B cell (primary cell): ENCODE measurements around the gene ARHGAP15. TPM values are rescaled to one million over a fixed set of nuclear protein-coding genes. Genes with fewer than 3 reads are reported as not detected.

ENCODE experiments used
- ATAC-seq: fragments of 200-7000 bp; cut with Tn5 transposase; one replicate; pipeline ENCODE4 v1.10.0; 2021; ENCODE audit warnings: low read depth, mild to moderate bottlenecking, moderate number of reproducible peaks, moderate library complexity
- CTCF ChIA-PET: fragments of 350-600 bp; sonication (Branson Sonifier 250); formaldehyde crosslinking; loops from one replicate; lab custom pipeline; 2021; ENCODE audit warnings: antibody characterized with exemption, inconsistent platforms; lab: Charles Lee
- POLR2A ChIA-PET: fragments of 350-600 bp; sonication (Branson Sonifier 250); formaldehyde crosslinking; loops from one replicate; lab custom pipeline; 2021; ENCODE audit warnings: antibody characterized with exemption; lab: Charles Lee
- DNase-seq: peaks from one replicate; pipeline ENCODE4 v3.0.0; 2013
- H2AFZ ChIP-seq: 2 replicates; pipeline ENCODE4 v1.6.1; 2012; ENCODE audit warnings: mild to moderate bottlenecking, low read depth, low read length; ENCODE audit not compliant: insufficient read depth, poor library complexity, severe bottlenecking
- H3K27ac ChIP-seq, 2 donors: 1 replicate in 1 of 2; 2 replicates in 1 of 2; pipeline ENCODE4 v1.5.1; 2012 to 2013; ENCODE audit warnings: low read length in 2 of 2, mild to moderate bottlenecking in 2 of 2, moderate library complexity in 1 of 2
- H3K27me3 ChIP-seq, 4 experiments: fragments of 200-600 bp in 1 of 4; sonication (generic) in 1 of 4; replicated peaks in 1 of 4; 1 replicate in 2 of 4; 2 replicates in 2 of 4; pipeline versions ENCODE4 v1.6.1 to v1.7.0; 2013 to 2016; ENCODE audit warnings: low read length in 3 of 4, mild to moderate bottlenecking in 2 of 4, mixed read lengths in 1 of 4, moderate library complexity in 1 of 4; ENCODE audit not compliant: insufficient read depth in 4 of 4, control insufficient read depth in 3 of 4; ENCODE audit errors: control extremely low read depth in 1 of 4
- H3K36me3 ChIP-seq, 2 experiments: replicated peaks in 1 of 2; 1 replicate in 1 of 2; 2 replicates in 1 of 2; pipeline versions ENCODE4 v1.6.1 to v1.7.1; 2013; ENCODE audit warnings: low read length in 1 of 2; ENCODE audit not compliant: insufficient read depth in 2 of 2, control insufficient read depth in 1 of 2; ENCODE audit errors: control extremely low read depth in 1 of 2, extremely low read depth in 1 of 2
- H3K4me1 ChIP-seq, 2 donors: fragments of 200-600 bp in 1 of 2; sonication (generic) in 1 of 2; 1 replicate in 1 of 2; 2 replicates in 1 of 2; pipeline versions ENCODE4 v1.5.1 to v1.6.1; 2013 to 2017; ENCODE audit warnings: low read length in 2 of 2; ENCODE audit not compliant: control insufficient read depth in 2 of 2, insufficient read depth in 2 of 2
- H3K4me2 ChIP-seq: replicated peaks from 2 replicates; pipeline ENCODE3; 2012; ENCODE audit warnings: mild to moderate bottlenecking, low read depth, low read length; ENCODE audit not compliant: poor library complexity, severe bottlenecking
- H3K4me3 ChIP-seq, 5 experiments: fragments of 200-600 bp in 1 of 5; sonication (generic) in 1 of 5; 1 replicate in 3 of 5; 2 replicates in 2 of 5; pipeline versions ENCODE4 v1.5.1 to v1.7.0; 2011 to 2016; ENCODE audit warnings: low read length in 4 of 5, mild to moderate bottlenecking in 4 of 5, low read depth in 2 of 5, control low read depth in 1 of 5, moderate library complexity in 1 of 5; ENCODE audit not compliant: insufficient read depth in 1 of 5; ENCODE audit errors: control extremely low read depth in 1 of 5, extremely low read depth in 1 of 5
- H3K79me2 ChIP-seq: fragments of 200-600 bp; sonication (generic); one replicate; pipeline ENCODE4 v1.6.0; 2016; ENCODE audit warnings: low read length; ENCODE audit not compliant: control insufficient read depth, insufficient read depth
- H3K9ac ChIP-seq: fragments of 200-600 bp; sonication (generic); 2 replicates; pipeline ENCODE4 v1.6.1; 2017; ENCODE audit warnings: mild to moderate bottlenecking, low read length, moderate library complexity
- H3K9me3 ChIP-seq, 3 donors: one replicate each; pipeline versions ENCODE4 v1.6.1 to v1.7.1; 2013; ENCODE audit warnings: low read length in 2 of 3; ENCODE audit not compliant: control insufficient read depth in 2 of 3, insufficient read depth in 1 of 3; ENCODE audit errors: control extremely low read depth in 1 of 3
- H4K20me1 ChIP-seq: 2 replicates; pipeline ENCODE4 v1.6.0; 2012; ENCODE audit warnings: mild to moderate bottlenecking, low read length; ENCODE audit not compliant: insufficient read depth, control insufficient read depth, poor library complexity, severe bottlenecking
- H3K27ac Mint-ChIP-seq: one replicate; pipeline ENCODE4 v1.8.0; 2021; ENCODE audit warnings: mixed read lengths
- H3K27me3 Mint-ChIP-seq: one replicate; pipeline ENCODE4 v1.8.0; 2021; ENCODE audit warnings: mixed read lengths
- H3K4me1 Mint-ChIP-seq: one replicate; pipeline ENCODE4 v1.8.0; 2021; ENCODE audit warnings: mixed read lengths
- H3K4me3 Mint-ChIP-seq: one replicate; pipeline ENCODE4 v1.8.0; 2021; ENCODE audit warnings: mixed read lengths
- H3K9me3 Mint-ChIP-seq: one replicate; pipeline ENCODE4 v1.8.0; 2022; ENCODE audit warnings: mixed read lengths; ENCODE audit not compliant: insufficient read depth
- EZH2 ChIP-seq: IDR thresholded peaks from 2 replicates; pipeline ENCODE4 v1.6.1; 2012; ENCODE audit warnings: borderline replicate concordance, low read depth, mild to moderate bottlenecking, moderate library complexity, low read length; ENCODE audit not compliant: insufficient read depth, poor library complexity, severe bottlenecking
- WGBS: methylation state at CpG from one replicate; pipeline ENCODE4 v1.1.5; 2013; ENCODE audit warnings: missing lambda C conversion rate; ENCODE audit not compliant: insufficient coverage; 5-methylcytosine and 5-hydroxymethylcytosine counted together
- intact Hi-C: fragments of 100-400 bp; cut with micrococcal nuclease; formaldehyde crosslinking; loops from one replicate; pipeline ENCODE4 v1.10.0; 2022
- polyA plus RNA-seq: library from polyadenylated mRNA; depleted of rRNA; stranded (reverse); fragments of >200 nt; gene quantifications from 2 replicates; pipeline ENCODE4 v1.2.3, GENCODE V29; 2012
- total RNA-seq, 2 donors: library from RNA; stranded (reverse); fragments of 120-200 nt in 1 of 2; gene quantifications; 1 replicate in 1 of 2; 2 replicates in 1 of 2; pipeline versions ENCODE4 v1.2.3 to v1.2.4, GENCODE V29; 2013 to 2022
- TF ChIP-seq, protein P1 (sequence below): fragments of 200-600 bp; IDR thresholded peaks from one replicate; pipeline ENCODE4 v1.8.0; 2022; ENCODE audit warnings: antibody characterized with exemption, mild to moderate bottlenecking

ARHGAP15 gene
- total and polyA plus RNA-seq, 2 donors (not counting 1 experiment from before 2014, with no cell fraction given) = 58.6 to 187 TPM

DNA sequence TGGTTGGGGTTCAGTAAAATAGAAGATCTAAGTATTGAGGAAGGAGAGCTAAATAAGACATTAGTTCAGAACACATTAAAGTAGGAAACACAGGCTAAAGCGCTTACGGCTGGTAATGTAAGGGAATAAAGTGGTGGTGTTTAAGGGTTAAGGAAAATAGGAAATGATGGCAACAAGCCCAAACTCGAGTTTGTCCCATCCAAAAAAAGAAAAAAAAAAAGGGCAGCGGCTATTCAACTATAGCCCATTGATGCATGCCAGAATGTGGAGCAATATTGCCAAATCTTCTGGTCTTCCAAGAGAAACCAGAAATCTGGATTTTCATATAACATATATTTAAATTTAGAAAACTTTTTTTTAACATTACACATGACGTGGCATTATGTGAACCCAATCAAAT lies 161.0 kb downstream of the ARHGAP15 start:
- intact Hi-C loops = no loop called here
- peaks cover 42% of the 10 kb centered on the region for H3K79me2 ChIP-seq
- Mint-ChIP-seq H3K4me3 (no peak overlapping the region), H3K27ac (no peak overlapping the region), H3K9me3 (no peaks in the 10 kb centered on the region), H3K27me3 (no peaks in the 10 kb centered on the region), H3K4me1 (peaks cover 18% of the 10 kb centered on the region)
- POLR2A ChIA-PET = no interaction called here
- H3K36me3 ChIP-seq = peaks cover 4 to 17% of the 10 kb centered on the region in 2 experiments
- H3K27ac ChIP-seq = no peak overlapping the region
- TF ChIP-seq, protein P1, sequence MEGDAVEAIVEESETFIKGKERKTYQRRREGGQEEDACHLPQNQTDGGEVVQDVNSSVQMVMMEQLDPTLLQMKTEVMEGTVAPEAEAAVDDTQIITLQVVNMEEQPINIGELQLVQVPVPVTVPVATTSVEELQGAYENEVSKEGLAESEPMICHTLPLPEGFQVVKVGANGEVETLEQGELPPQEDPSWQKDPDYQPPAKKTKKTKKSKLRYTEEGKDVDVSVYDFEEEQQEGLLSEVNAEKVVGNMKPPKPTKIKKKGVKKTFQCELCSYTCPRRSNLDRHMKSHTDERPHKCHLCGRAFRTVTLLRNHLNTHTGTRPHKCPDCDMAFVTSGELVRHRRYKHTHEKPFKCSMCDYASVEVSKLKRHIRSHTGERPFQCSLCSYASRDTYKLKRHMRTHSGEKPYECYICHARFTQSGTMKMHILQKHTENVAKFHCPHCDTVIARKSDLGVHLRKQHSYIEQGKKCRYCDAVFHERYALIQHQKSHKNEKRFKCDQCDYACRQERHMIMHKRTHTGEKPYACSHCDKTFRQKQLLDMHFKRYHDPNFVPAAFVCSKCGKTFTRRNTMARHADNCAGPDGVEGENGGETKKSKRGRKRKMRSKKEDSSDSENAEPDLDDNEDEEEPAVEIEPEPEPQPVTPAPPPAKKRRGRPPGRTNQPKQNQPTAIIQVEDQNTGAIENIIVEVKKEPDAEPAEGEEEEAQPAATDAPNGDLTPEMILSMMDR = no peak
- TF ChIP-seq EZH2 = no peak
- peaks cover 24% of the 10 kb centered on the region for H4K20me1 ChIP-seq
- ATAC-seq = no peak
- WGBS = 75% methylated on average over 3 of the region's 5 CpGs
- no peaks in the 10 kb centered on the region for H3K4me1 ChIP-seq
- CTCF ChIA-PET = interaction anchor here (1.0 to 2.5 kb wide), 3 partner anchors 9 to 179 kb away, joined by 3 to 12 read pairs (median 3); no protein-coding TSS in a partner anchor
- H3K4me2 ChIP-seq = no peak overlapping the region
- no peak for DNase-seq
- no peaks in the 10 kb centered on the region for H3K27me3 ChIP-seq
- H3K4me3 ChIP-seq = no peak overlapping the region
- H3K9me3 ChIP-seq = no peaks in the 10 kb centered on the region
- H3K9ac ChIP-seq = no peak overlapping the region
- no peak overlapping the region for H2AFZ ChIP-seq

- Histone ChIP-seq H3K9me3 (no peaks in the 10 kb centered on the region), H3K36me3 (peaks cover 12 to 21% of the 10 kb centered on the region in 2 experiments), H3K9ac (no peak overlapping the region), H3K27ac (no peak overlapping the region), H3K27me3 (no peaks in the 10 kb centered on the region), H3K4me2 (no peak overlapping the region), H3K4me1 (no peaks in the 10 kb centered on the region), H2AFZ (no peak overlapping the region), H4K20me1 (peaks cover 21% of the 10 kb centered on the region), H3K79me2 (peaks cover 41% of the 10 kb centered on the region), H3K4me3 (no peak overlapping the region)
- no peak overlapping the region for H3K27ac Mint-ChIP-seq
- CTCF ChIA-PET = no interaction called here
- DNase-seq (no peak), ATAC-seq (no peak)
- H3K4me1 Mint-ChIP-seq = peaks cover 23% of the 10 kb centered on the region
- no peaks in the 10 kb centered on the region for H3K27me3 Mint-ChIP-seq
- WGBS = no CpG with 5 or more reads among the region's 1 CpG
- H3K4me3 Mint-ChIP-seq = no peak overlapping the region
- POLR2A ChIA-PET = no interaction called here
- intact Hi-C loops = no loop called here
- H3K9me3 Mint-ChIP-seq = no peaks in the 10 kb centered on the region
- TF ChIP-seq, protein P1 = no peak
- no peak for TF ChIP-seq EZH2
These were observed 164.8 kb downstream of the ARHGAP15 start for GRCh38 chr2:143294068-143294467.
